Endothelial cell of umbilical vein (primary cell): ENCODE results near the gene CNP.

ENCODE experiments used
- CTCF ChIP-seq, 2 donors: IDR thresholded peaks; 1 replicate in 1 of 2; 2 replicates in 1 of 2; pipeline ENCODE4 v1.5.1; 2011; ENCODE audit warnings: low read length in 2 of 2, mild to moderate bottlenecking in 2 of 2, moderate library complexity in 2 of 2, control low read depth in 1 of 2, inconsistent platforms in 1 of 2, low read depth in 1 of 2; ENCODE audit not compliant: insufficient read depth in 1 of 2; ENCODE audit errors: extremely low read depth in 1 of 2
- EZH2 ChIP-seq: IDR thresholded peaks from 2 replicates; pipeline ENCODE4 v1.6.1; 2012; ENCODE audit warnings: borderline replicate concordance, low read depth, mild to moderate bottlenecking, moderate library complexity, low read length, inconsistent platforms; ENCODE audit not compliant: severe bottlenecking
- JUN ChIP-seq: IDR thresholded peaks from 2 replicates; pipeline ENCODE4 v1.6.1; 2011; ENCODE audit warnings: borderline replicate concordance, low read depth; ENCODE audit not compliant: insufficient read length, insufficient read depth
- MAX ChIP-seq: IDR thresholded peaks from 2 replicates; pipeline ENCODE4 v1.6.1; 2011; ENCODE audit not compliant: insufficient read depth, insufficient read length
- POLR2A ChIP-seq: IDR thresholded peaks from 2 replicates; pipeline ENCODE4 v1.6.1; 2012; ENCODE audit warnings: low read depth, mild to moderate bottlenecking, control low read depth, low read length
- POLR2AphosphoS5 ChIP-seq: IDR thresholded peaks from 2 replicates; pipeline ENCODE4 v1.6.1; 2012; ENCODE audit warnings: low read depth, mild to moderate bottlenecking, control low read depth, low read length, moderate library complexity; ENCODE audit not compliant: insufficient read depth

- TF ChIP-seq CTCF (IDR thresholded peaks at IDR 0.05; ENCODE audit: extremely low read depth in 1 of 2, insufficient read depth in 1 of 2, low read depth in 1 of 2, low read length in 2 of 2) (peak; percentile 44 to 59), POLR2A (peak; percentile 84), EZH2 (no peak), POLR2AphosphoS5 (peak; percentile 72), MAX (no peak), JUN (peak; percentile 7)
These were observed 36.4 kb upstream of the CNP start, which contains the start of gene ODAD4 for GRCh38 chr17:41930009-41930832.
